H1 (cell line): ENCODE measurements around the gene YIPF1. TPM values are rescaled to one million over a fixed set of nuclear protein-coding genes. Genes with fewer than 3 reads are reported as not detected.

Source experiments
- CTCF ChIA-PET: fragments of 300-600 bp; sonication (Branson Sonifier 250); formaldehyde crosslinking; loops from one replicate; lab custom pipeline; 2021; ENCODE audit not compliant: partially characterized antibody; lab: Charles Lee
- POLR2A ChIA-PET: fragments of 300-600 bp; sonication (Branson Sonifier 250); formaldehyde crosslinking; loops from one replicate; lab custom pipeline; 2021; ENCODE audit warnings: inconsistent platforms; ENCODE audit not compliant: partially characterized antibody; lab: Charles Lee
- DNase-seq, 2 experiments: peaks; one replicate each; pipeline versions ENCODE4 v3.0.0 to v3.0.0-alpha.2; 2010 to 2022; ENCODE audit warnings: low spot score in 2 of 2, low read depth in 1 of 2, mixed read lengths in 1 of 2
- FAIRE-seq: peaks from 2 replicates; lab custom pipeline; 2011; peaks lifted over from hg19 to GRCh38; lab: Jason Lieb, UNC
- H2AFZ ChIP-seq: 2 replicates; pipeline ENCODE4 v1.8.1; 2012; ENCODE audit warnings: low read length, inconsistent platforms
- H2AK5ac ChIP-seq: 2 replicates; pipeline ENCODE4 v1.6.1; 2013; ENCODE audit warnings: low read depth, low read length
- H2BK120ac ChIP-seq: replicated peaks from 2 replicates; pipeline ENCODE3; 2013; ENCODE audit warnings: low read depth, low read length, inconsistent platforms
- H2BK12ac ChIP-seq: 2 replicates; pipeline ENCODE4 v1.6.1; 2013; ENCODE audit warnings: low read depth, low read length
- H2BK15ac ChIP-seq: 2 replicates; pipeline ENCODE4 v1.6.1; 2013; ENCODE audit warnings: low read length
- H2BK20ac ChIP-seq: 2 replicates; pipeline ENCODE4 v1.6.1; 2013; ENCODE audit warnings: low read length
- H2BK5ac ChIP-seq: 2 replicates; pipeline ENCODE4 v1.6.1; 2013; ENCODE audit warnings: low read depth, low read length
- H3K14ac ChIP-seq: 2 replicates; pipeline ENCODE4 v1.6.1; 2013; ENCODE audit warnings: inconsistent platforms; ENCODE audit not compliant: insufficient read length
- H3K18ac ChIP-seq: 2 replicates; pipeline ENCODE4 v1.6.1; 2013; ENCODE audit warnings: low read length; ENCODE audit errors: extremely low read depth
- H3K23ac ChIP-seq: 2 replicates; pipeline ENCODE4 v1.6.1; 2013; ENCODE audit warnings: inconsistent platforms; ENCODE audit not compliant: insufficient read length
- H3K23me2 ChIP-seq: 2 replicates; pipeline ENCODE4 v1.6.1; 2013; ENCODE audit warnings: low read depth, low read length
- H3K27ac ChIP-seq: 2 replicates; pipeline ENCODE4 v1.6.1; 2011; ENCODE audit warnings: low read depth, low read length, inconsistent platforms
- H3K27me3 ChIP-seq, 4 experiments: replicated peaks in 1 of 4; 1 replicate in 1 of 4; 2 replicates in 3 of 4; pipeline versions ENCODE4 v1.6.1 to v1.8.1; 2011 to 2013; ENCODE audit warnings: low read length in 3 of 4, mild to moderate bottlenecking in 3 of 4, inconsistent platforms in 2 of 4, mixed read lengths in 2 of 4, moderate library complexity in 1 of 4; ENCODE audit not compliant: control insufficient read depth in 3 of 4, insufficient read depth in 3 of 4; ENCODE audit errors: extremely low read depth in 1 of 4
- H3K36me3 ChIP-seq, 4 experiments: 2 replicates each; pipeline versions ENCODE4 v1.6.1 to v1.8.1; 2011 to 2013; ENCODE audit warnings: mild to moderate bottlenecking in 4 of 4, low read length in 3 of 4, moderate library complexity in 2 of 4, control low read depth in 1 of 4, inconsistent platforms in 1 of 4; ENCODE audit not compliant: insufficient read depth in 4 of 4, control insufficient read depth in 2 of 4
- H3K4ac ChIP-seq: replicated peaks from 2 replicates; pipeline ENCODE3; 2013; ENCODE audit warnings: low read length, low read depth, mixed read lengths, inconsistent platforms; ENCODE audit not compliant: insufficient read length
- H3K4me1 ChIP-seq, 4 experiments: replicated peaks in 1 of 4; 1 replicate in 1 of 4; 2 replicates in 3 of 4; pipeline versions ENCODE4 v1.6.1 to v1.8.1; 2011 to 2013; ENCODE audit warnings: low read length in 3 of 4, inconsistent platforms in 2 of 4, mixed read lengths in 1 of 4; ENCODE audit not compliant: insufficient read depth in 4 of 4, control insufficient read depth in 3 of 4
- H3K4me2 ChIP-seq, 2 experiments: 2 replicates each; pipeline versions ENCODE4 v1.6.1 to v1.8.1; 2011 to 2013; ENCODE audit warnings: low read depth in 2 of 2, low read length in 2 of 2, control low read depth in 1 of 2, inconsistent platforms in 1 of 2, mild to moderate bottlenecking in 1 of 2; ENCODE audit not compliant: insufficient read depth in 1 of 2
- H3K4me3 ChIP-seq, 4 experiments: fragments of 200-600, 300-600 bp in 1 of 4; sonication (generic), shearing (Covaris generic), sonication (Bioruptor Twin) in 1 of 4; 2 replicates each; pipeline versions ENCODE4 v1.5.1 to v1.8.1; 2011 to 2016; ENCODE audit warnings: low read length in 4 of 4, low read depth in 3 of 4, control low read depth in 2 of 4, inconsistent platforms in 2 of 4, mild to moderate bottlenecking in 2 of 4, mixed read lengths in 1 of 4, moderate library complexity in 1 of 4; ENCODE audit not compliant: insufficient read depth in 2 of 4; ENCODE audit errors: extremely low read depth in 1 of 4
- H3K56ac ChIP-seq: replicated peaks from 2 replicates; pipeline ENCODE3; 2013; ENCODE audit warnings: low read depth, mild to moderate bottlenecking, mixed read lengths, low read length, inconsistent platforms; ENCODE audit not compliant: insufficient read length
- H3K79me1 ChIP-seq: 2 replicates; pipeline ENCODE4 v1.6.1; 2013; ENCODE audit warnings: low read depth, low read length, control low read depth
- H3K79me2 ChIP-seq, 2 experiments: 2 replicates each; pipeline versions ENCODE4 v1.6.1 to v1.8.1; 2012 to 2013; ENCODE audit warnings: low read length in 2 of 2, mild to moderate bottlenecking in 2 of 2, inconsistent platforms in 1 of 2; ENCODE audit not compliant: insufficient read depth in 2 of 2, control insufficient read depth in 1 of 2
- H3K9ac ChIP-seq, 4 experiments: replicated peaks in 1 of 4; 1 replicate in 1 of 4; 2 replicates in 3 of 4; pipeline versions ENCODE4 v1.6.1 to v1.8.1; 2011 to 2013; ENCODE audit warnings: low read depth in 3 of 4, low read length in 3 of 4, control low read depth in 2 of 4, mild to moderate bottlenecking in 2 of 4, moderate library complexity in 2 of 4, inconsistent platforms in 1 of 4; ENCODE audit errors: extremely low read depth in 1 of 4
- H3K9me3 ChIP-seq, 2 experiments: 2 replicates each; pipeline versions ENCODE4 v1.6.1 to v1.8.1; 2012 to 2013; ENCODE audit warnings: mild to moderate bottlenecking in 2 of 2, moderate library complexity in 2 of 2, control low read depth in 1 of 2, inconsistent platforms in 1 of 2, low read depth in 1 of 2, low read length in 1 of 2, mixed read lengths in 1 of 2; ENCODE audit not compliant: insufficient read depth in 2 of 2
- H4K20me1 ChIP-seq, 2 experiments: replicated peaks in 1 of 2; 2 replicates each; pipeline versions ENCODE3 to v1.8.1; 2011 to 2013; ENCODE audit warnings: inconsistent platforms in 2 of 2, low read length in 2 of 2, mild to moderate bottlenecking in 1 of 2; ENCODE audit not compliant: insufficient read depth in 2 of 2, control insufficient read depth in 1 of 2
- H4K5ac ChIP-seq: 2 replicates; pipeline ENCODE4 v1.6.1; 2013; ENCODE audit warnings: low read length, low read depth, mixed read lengths, inconsistent platforms; ENCODE audit not compliant: insufficient read length
- H4K8ac ChIP-seq: 2 replicates; pipeline ENCODE4 v1.8.0; 2013; ENCODE audit warnings: mild to moderate bottlenecking, moderate library complexity, low read length, inconsistent platforms; ENCODE audit not compliant: insufficient read depth; ENCODE audit errors: extremely low read depth
- H4K91ac ChIP-seq: replicated peaks from 2 replicates; pipeline ENCODE3; 2013; ENCODE audit warnings: low read length, mixed read lengths, inconsistent platforms; ENCODE audit not compliant: insufficient read length
- ATF3 ChIP-seq: IDR thresholded peaks from 2 replicates; pipeline ENCODE4 v1.6.1; 2011; ENCODE audit warnings: low read depth, mild to moderate bottlenecking, low read length; ENCODE audit not compliant: insufficient read depth
- CHD1 ChIP-seq: IDR thresholded peaks from 2 replicates; pipeline ENCODE4 v1.6.1; 2012; ENCODE audit warnings: low read depth, low read length, improper control_type of control experiment
- CHD2 ChIP-seq: IDR thresholded peaks from 2 replicates; pipeline ENCODE4 v1.6.1; 2012; ENCODE audit warnings: low read length, improper control_type of control experiment
- GTF2F1 ChIP-seq: IDR thresholded peaks from 2 replicates; pipeline ENCODE4 v1.6.1; 2012; ENCODE audit warnings: low read depth, low read length, improper control_type of control experiment, borderline replicate concordance
- KDM1A ChIP-seq: fragments of 200-600, 300-600 bp; sonication (generic); IDR thresholded peaks from 2 replicates; pipeline ENCODE4 v1.7.1; 2016; ENCODE audit warnings: mild to moderate bottlenecking, low read length, borderline replicate concordance
- KDM5A ChIP-seq: fragments of 200-600 bp; IDR thresholded peaks from 2 replicates; pipeline ENCODE4 v1.7.1; 2012; ENCODE audit warnings: mild to moderate bottlenecking, low read length, inconsistent platforms, mixed read lengths
- NRF1 ChIP-seq: IDR thresholded peaks from 2 replicates; pipeline ENCODE4 v1.6.1; 2011; ENCODE audit warnings: mild to moderate bottlenecking, low read depth, low read length, improper control_type of control experiment
- RXRA ChIP-seq: IDR thresholded peaks from 2 replicates; pipeline ENCODE4 v1.6.1; 2011; ENCODE audit warnings: low read depth, mild to moderate bottlenecking, low read length, moderate library complexity; ENCODE audit not compliant: insufficient read depth
- SP2 ChIP-seq: IDR thresholded peaks from 2 replicates; pipeline ENCODE4 v1.6.1; 2012; ENCODE audit warnings: mild to moderate bottlenecking, low read length, inconsistent platforms
- SRF ChIP-seq: IDR thresholded peaks from 2 replicates; pipeline ENCODE4 v1.6.1; 2011; ENCODE audit warnings: mild to moderate bottlenecking, low read depth, low read length, moderate library complexity
- TAF1 ChIP-seq: IDR thresholded peaks from 2 replicates; pipeline ENCODE4 v1.6.1; 2011; ENCODE audit warnings: mild to moderate bottlenecking, low read depth, low read length
- TBP ChIP-seq: IDR thresholded peaks from 2 replicates; pipeline ENCODE4 v1.6.1; 2011; ENCODE audit warnings: low read depth, low read length, improper control_type of control experiment
- TCF12 ChIP-seq: IDR thresholded peaks from 2 replicates; pipeline ENCODE4 v1.6.1; 2011; ENCODE audit warnings: low read depth, mild to moderate bottlenecking, low read length
- TEAD4 ChIP-seq: IDR thresholded peaks from 2 replicates; pipeline ENCODE4 v1.6.1; 2012; ENCODE audit warnings: low read depth, low read length, inconsistent platforms, mixed read lengths
- WGBS, 2 experiments: shearing (Covaris generic) in 1 of 2; methylation state at CpG; one replicate each; pipeline versions ENCODE4 v1.1.6 to v1.1.7; 2013 to 2015; ENCODE audit warnings: low lambda C conversion rate in 2 of 2, mixed read lengths in 2 of 2, inconsistent platforms in 1 of 2, low coverage in 1 of 2, missing lambda C conversion rate in 1 of 2; ENCODE audit not compliant: insufficient replicate concordance in 2 of 2, insufficient coverage in 1 of 2, insufficient read length in 1 of 2; ENCODE audit errors: extremely low coverage in 1 of 2, missing lambda C conversion rate in 1 of 2; 5-methylcytosine and 5-hydroxymethylcytosine counted together
- polyA plus RNA-seq, 7 experiments: library from polyadenylated mRNA; depleted of rRNA in 3 of 7; stranded (reverse) in 5 of 7; unstranded in 2 of 7; fragments of >200 nt in 5 of 7; fragments of 200-250 nt in 2 of 7; gene quantifications; 1 replicate in 5 of 7; 2 replicates in 1 of 7; 4 replicates in 1 of 7; pipeline versions ENCODE4 v1.2.1 to v1.2.3, GENCODE V29; 2011 to 2013; ENCODE audit warnings: missing spikeins in 2 of 7, mixed read lengths in 2 of 7
- total RNA-seq: library from RNA; stranded (reverse); fragmentation: NEBNext Ultra II Directional; extraction: Animal tissue kit (Norgen Biotek cat#: 25700); gene quantifications from 2 replicates; pipeline ENCODE4 v1.2.1, GENCODE V29; 2021

The YIPF1 gene
- total and polyA plus RNA-seq, 2 of the 8 experiments (the other 6 are each of a cell fraction or from before 2014, with no cell fraction given), result 31.8 to 53.7 TPM

DNA sequence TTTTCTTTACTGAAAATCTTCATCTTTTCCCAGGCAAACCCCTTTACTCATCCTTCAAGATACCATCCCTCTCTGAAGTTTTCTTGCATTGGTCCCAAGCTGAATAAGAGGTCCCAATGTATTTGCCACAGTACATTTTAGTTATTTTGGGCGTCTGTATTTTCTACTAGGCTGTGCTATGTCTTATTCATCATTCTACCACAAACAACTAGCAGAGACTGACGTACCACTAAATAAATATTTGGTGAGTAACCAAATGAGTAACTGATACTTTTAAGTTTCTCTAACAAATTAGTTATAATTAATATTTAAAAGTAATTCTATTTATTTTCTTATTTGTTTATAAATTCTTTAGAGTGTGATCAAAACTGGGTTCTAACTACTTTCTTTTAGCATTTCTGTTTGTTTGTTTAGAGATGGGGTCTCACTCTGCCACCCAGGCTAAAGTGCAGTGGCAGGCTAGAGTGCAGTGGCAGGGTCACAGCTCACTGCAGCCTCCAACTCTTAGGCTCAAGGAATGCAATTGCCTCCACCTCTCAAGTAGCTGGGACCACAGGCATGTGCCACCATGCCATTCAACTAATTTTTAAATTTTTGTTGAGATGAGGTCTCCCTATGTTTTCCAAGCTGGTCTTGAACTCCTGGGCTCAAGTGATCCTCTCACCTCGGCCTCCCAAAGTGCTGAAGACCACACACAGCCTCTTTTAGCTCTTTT lies 84.6 kb downstream of the YIPF1 start:
- H3K79me2 ChIP-seq, result no peaks in the 10 kb centered on the region
- no peak overlapping the region for H4K5ac ChIP-seq
- no peak overlapping the region for H2BK15ac ChIP-seq
- H3K4me3 ChIP-seq, result no peak overlapping the region
- ChIA-PET CTCF (no interaction called here), POLR2A (no interaction called here)
- no peak overlapping the region for H4K8ac ChIP-seq
- H2BK20ac ChIP-seq, result no peak overlapping the region
- no peak overlapping the region for H2BK12ac ChIP-seq
- H3K23me2 ChIP-seq, result no peaks in the 10 kb centered on the region
- no peak overlapping the region for H2AK5ac ChIP-seq
- H3K18ac ChIP-seq, result no peak overlapping the region
- H3K27me3 ChIP-seq, result no peaks in the 10 kb centered on the region
- H2BK5ac ChIP-seq, result no peak overlapping the region
- peaks cover 3 to 65% (median 28%) of the 10 kb centered on the region in 4 experiments for H3K36me3 ChIP-seq
- H3K4ac ChIP-seq, result no peak overlapping the region
- no peak overlapping the region for H2BK120ac ChIP-seq
- H3K9me3 ChIP-seq, result no peaks in the 10 kb centered on the region
- no peak overlapping the region for H3K9ac ChIP-seq
- H3K4me2 ChIP-seq, result no peak overlapping the region
- no peak overlapping the region for H2AFZ ChIP-seq
- H3K79me1 ChIP-seq, result no peaks in the 10 kb centered on the region
- FAIRE-seq (no peak), DNase-seq (no peak)
- 86% methylated on average over 3 of the region's 3 CpGs; no CpG with 5 or more reads in 1 of the 2 experiments for WGBS, 2 experiments
- H3K4me1 ChIP-seq, result no peaks in the 10 kb centered on the region
- no peak overlapping the region for H3K56ac ChIP-seq
- H3K14ac ChIP-seq, result no peak overlapping the region
- H3K27ac ChIP-seq, result no peak overlapping the region
- no peaks in the 10 kb centered on the region for H4K20me1 ChIP-seq
- H3K23ac ChIP-seq, result no peak overlapping the region
- no peak overlapping the region for H4K91ac ChIP-seq
- no peak for TF ChIP-seq CHD1
- no peak for TF ChIP-seq SRF
- TF ChIP-seq ATF3, result no peak
- no peak for TF ChIP-seq RXRA
- no peak for TF ChIP-seq NRF1
- TF ChIP-seq TBP, result no peak
- TF ChIP-seq SP2, result no peak
- TF ChIP-seq KDM5A, result no peak
- TF ChIP-seq TCF12, result no peak
- TF ChIP-seq CHD2, result no peak
- TF ChIP-seq KDM1A, result no peak
- no peak for TF ChIP-seq TEAD4
- TF ChIP-seq GTF2F1, result no peak
- no peak for TF ChIP-seq TAF1
